Caki2 (cell line): ENCODE measurements around the gene RHBDD3. TPM values are rescaled to one million over a fixed set of nuclear protein-coding genes. Genes with fewer than 3 reads are reported as not detected.

Source experiments
- DNase-seq: peaks from one replicate; pipeline ENCODE4 v3.0.0-alpha.2; 2015; ENCODE audit warnings: low read depth
- in situ Hi-C: cut with HindIII; loops from 2 replicates; pipeline ENCODE4 v1.10.0; 2016; ENCODE audit warnings: low sequenced_read_pairs, low pct_unique_long_range_greater_than_20kb, mixed read lengths
- total RNA-seq: library from RNA; depleted of rRNA; stranded (reverse); fragments of >200 nt; shearing (Covaris generic); gene quantifications from 2 replicates; pipeline ENCODE4 v1.2.3, GENCODE V29; 2014; ENCODE audit warnings: low replicate concordance; rRNA removed

The RHBDD3 gene
- total RNA-seq, 1 experiment from 2014 or later = 61.5 TPM

DNA sequence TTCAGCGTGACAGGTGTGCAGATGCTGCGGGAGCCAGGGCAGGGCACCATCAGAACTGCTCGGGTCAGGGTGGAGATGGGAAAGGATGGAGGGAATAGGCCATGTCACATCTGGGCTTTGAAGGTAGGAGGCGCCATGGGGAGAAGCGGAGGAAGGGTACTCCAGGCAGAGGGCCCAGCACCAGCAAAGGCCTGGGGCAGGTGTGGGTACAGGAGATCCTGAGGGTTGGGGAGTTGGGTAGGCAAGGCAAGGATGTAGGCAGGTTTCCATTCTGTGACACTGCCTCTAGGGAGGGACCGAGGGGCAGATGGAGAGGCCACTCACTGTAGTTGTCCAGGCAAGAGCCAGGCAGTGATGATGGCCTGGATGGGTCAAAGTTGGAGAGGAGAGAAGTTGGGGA is 53.5 kb downstream of the RHBDD3 start:
- no peak for DNase-seq
- in situ Hi-C loops = no loop called here

DNA sequence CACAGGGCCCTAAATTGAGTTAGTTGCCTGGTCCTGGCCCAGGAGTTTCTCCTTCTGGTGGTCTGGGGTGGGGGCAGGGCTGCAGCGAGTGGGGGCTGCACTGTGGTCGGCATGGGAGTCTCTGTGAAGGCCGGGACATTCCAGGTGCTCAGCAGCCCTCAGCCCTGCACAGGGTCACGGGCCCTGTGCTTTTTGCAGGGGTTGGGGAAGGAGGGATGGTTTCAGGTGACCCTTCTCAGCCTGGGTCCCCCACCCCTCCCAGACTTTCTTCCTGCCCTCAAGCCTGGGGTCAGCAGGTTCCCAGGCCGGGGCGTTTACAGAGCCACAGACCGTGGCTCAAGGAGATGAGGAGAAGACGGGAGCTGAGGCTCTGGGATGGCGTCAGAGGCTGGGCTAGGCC is 54.3 kb downstream of the RHBDD3 start:
- DNase-seq = no peak
- in situ Hi-C loops = no loop called here

DNA sequence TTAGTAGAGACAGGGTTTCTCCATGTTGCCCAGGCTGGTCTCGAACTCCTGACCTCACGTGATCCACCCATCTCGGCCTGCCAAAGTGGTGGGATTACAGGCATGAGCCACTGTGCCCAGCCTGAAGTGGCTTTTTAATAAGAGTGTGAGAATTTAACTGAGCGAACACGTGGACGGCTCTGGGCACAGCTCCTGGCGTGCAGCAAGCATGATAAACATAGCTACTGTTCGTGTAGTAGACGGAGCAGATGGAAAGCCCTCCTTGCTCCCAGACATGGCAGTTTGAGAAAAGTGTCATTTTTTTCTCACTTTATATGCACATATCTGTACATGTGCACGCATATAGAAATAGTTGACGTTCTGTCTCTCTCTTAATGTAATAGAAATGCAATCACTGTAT is 55.0 kb downstream of the RHBDD3 start:
- in situ Hi-C loops = no loop called here
- no peak for DNase-seq

DNA sequence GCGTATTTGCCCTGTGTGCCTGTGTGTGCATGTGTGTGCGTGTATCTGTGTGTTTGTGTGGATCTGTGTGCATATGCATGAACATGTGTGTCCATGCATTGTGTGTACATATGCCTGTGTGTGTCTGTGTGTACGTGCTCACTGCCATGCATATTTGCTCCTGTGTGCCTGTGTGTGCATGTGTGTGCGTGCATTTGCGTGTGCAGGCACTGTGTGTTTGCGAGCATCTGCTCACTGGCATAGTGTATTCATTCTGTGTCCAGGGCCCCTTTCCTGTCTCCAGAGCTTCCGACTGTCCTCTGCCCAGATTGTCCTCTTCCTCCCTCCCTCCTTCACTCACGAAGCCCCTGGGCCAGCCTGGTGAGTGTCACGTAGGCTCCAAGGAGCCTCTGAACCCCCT is 56.3 kb downstream of the RHBDD3 start:
- in situ Hi-C loops = no loop called here
- no peak for DNase-seq

DNA sequence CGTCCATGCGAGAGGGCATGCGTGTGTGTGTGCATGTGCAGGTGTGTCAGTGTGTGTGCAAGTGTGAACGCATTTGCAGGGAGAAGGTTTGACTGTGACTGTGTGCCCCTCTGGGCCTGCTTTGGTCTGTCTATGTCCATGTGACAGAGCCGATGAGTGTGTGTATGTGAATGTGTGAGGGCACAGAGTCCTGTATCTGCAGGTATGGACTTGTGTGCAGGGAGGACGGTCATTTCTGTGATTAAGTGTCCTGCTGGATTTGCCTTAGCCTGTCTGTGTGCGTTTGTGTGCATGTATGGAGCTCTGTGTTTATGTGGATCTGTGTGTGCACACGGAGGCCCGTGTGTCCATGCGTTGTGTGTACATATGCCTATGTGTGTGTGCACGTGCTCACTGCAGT is 56.7 kb downstream of the RHBDD3 start:
- in situ Hi-C loops = no loop called here

More for the DNA sequence above, 56.7 kb downstream of the RHBDD3 start:
- no peak for DNase-seq

Other genes starting within 250 kb of the RHBDD3 start
- not detected in 2 replicates for gene C22orf31, start 206.2 kb downstream of the RHBDD3 start, total RNA-seq
- 4.8 and 8.4 TPM in 2 replicates for gene KREMEN1, start 194.9 kb downstream of the RHBDD3 start, total RNA-seq
- gene EMID1, start 62.1 kb downstream of the RHBDD3 start, total RNA-seq = 0.37 and 1.6 TPM in 2 replicates
- gene EWSR1, start 287 bp upstream of the RHBDD3 start, total RNA-seq = 172 and 173 TPM in 2 replicates
- gene GAS2L1, start 38.7 kb upstream of the RHBDD3 start, total RNA-seq = 18.5 and 20.8 TPM in 2 replicates
- not detected in 2 replicates for gene RASL10A, start 47.7 kb upstream of the RHBDD3 start, total RNA-seq
- gene AP1B1, start 120.6 kb upstream of the RHBDD3 start, total RNA-seq = 70.2 and 102 TPM in 2 replicates
- gene RFPL1, start 170.6 kb upstream of the RHBDD3 start, total RNA-seq = not detected in 2 replicates
- not detected in 2 replicates for gene NEFH, start 212.2 kb upstream of the RHBDD3 start, total RNA-seq